AG20443 (cell line): ENCODE data around the gene SNRNP200.
A peak's percentile ranks its signal among the peaks of the same experiment; 100 is the strongest.

Experiments
- DNase-seq: peaks from one replicate; pipeline ENCODE4 v3.0.0; 2012; ENCODE audit warnings: low spot score, mixed read lengths

The SNRNP200 gene

GRCh38 chr2:96251721-96252292, 53.5 kb downstream of the SNRNP200 start:
- peak; percentile 94 for DNase-seq

DNA sequence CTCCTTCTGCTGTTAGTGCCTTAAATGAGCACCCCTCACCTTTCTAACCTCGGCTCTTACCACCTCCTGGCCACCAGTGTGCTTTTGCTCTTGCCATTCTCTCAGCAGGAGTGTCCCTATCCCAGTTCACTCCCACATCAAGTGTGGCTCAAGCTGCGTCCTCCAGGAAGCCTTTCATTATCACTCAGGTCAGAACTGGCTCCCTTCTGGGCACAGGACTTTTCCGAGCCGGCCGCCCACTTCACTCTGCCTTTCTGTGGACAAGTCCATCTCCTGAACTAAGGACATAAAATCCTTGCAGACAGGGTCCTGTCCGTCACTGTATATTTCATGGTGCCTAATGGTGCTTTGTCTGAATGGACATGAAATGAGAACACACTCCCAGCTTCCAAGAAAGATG, 55.2 kb downstream of the SNRNP200 start:
- no peak for DNase-seq

- DNase-seq = peak; percentile 89
These were observed 55.7 kb downstream of the SNRNP200 start for GRCh38 chr2:96249654-96250053.

DNA sequence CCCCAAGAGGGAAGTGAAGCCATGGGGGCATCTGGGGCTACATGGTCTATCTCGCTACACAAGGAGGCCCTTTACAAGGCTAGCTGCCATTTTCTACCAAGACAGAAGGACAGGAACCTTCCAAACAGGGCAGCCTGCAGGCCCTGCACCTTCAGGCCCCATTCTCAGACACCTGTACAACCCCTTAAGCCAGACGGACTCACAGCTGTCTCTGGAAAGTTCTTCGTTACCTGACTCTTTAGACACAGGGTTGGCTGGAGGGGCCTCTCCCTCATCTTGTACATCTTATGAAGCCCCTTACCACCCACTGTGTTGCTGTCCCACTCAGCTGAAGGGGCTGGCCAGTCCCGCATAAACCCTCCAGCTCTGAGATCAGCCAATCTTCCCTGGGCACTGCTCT, 56.7 kb downstream of the SNRNP200 start:
- no peak for DNase-seq

DNA sequence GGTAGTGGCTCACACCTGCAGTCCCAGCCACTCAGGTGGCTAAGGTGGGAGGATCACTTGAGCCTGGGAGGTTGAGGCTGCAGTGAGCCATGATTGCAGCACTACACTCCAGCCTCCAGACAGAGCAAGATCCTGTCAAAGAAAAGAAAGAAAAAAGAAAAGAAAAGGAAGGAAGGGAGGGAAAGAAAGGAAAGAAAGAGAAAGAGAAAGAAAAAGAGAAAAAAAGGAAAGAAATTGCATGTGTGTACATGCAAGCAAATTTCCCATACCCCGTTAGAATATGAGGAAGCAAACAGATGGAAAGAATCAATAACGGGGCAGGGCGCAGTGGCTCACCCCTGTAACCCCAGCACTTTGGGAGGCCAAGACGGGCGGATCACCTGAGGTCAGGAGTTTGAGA, 57.5 kb downstream of the SNRNP200 start:
- no peak for DNase-seq

DNA sequence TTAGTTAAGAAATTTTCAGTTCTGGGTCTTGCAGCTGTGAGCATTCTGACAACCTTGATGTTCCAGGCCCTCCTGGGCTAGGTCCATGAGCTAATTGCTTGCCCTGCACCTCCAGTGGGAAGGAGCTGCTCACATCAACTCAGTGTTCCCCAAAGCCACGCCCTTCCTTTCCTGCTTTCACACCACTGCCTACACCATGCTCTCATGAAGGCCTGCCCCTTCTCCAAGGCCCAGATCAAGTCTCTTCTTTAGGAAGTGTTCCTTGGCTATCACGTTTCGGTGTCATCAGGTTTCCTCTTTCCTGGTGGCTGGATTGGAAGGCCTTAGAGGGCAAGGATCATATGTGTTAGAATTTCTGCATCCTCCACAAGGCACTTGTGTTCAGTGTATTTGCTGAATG, 58.3 kb downstream of the SNRNP200 start:
- DNase-seq = no peak

DNA sequence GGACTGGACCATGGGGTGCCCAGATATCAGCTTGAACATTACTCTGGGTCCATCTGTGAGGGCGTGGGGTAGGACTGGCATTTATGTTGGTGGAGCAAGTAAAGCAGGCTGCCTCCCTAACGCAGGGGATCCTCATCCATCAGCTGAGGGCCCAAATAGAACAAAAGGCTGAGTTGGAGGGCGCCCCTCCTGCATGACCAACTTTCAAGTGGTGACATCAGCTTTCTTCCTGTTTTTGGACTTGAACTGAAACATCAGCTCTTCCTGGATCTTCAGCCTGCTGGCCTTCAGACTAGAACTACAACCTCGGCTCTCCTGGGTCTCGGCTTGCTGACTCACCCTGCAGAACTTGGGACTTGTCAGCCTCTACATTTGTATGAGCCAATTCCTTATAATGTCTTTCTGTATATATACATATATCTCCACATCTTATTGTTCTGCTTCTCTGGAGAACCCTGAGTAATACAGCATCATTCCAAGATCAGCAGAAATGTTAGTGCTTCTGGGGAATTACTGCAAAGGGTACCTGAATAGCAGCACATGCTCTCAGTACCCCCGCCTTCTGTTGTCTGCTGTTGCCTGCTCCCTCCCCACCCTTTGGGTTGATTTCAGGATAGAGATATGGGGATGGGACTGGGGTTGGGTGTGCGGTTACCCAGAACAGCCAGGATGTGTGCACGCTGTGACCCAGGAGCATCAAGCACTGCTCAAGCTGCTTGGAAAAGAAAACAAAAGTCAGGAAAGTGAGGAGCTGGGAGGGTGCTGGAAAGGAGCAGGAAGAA, 59.5 kb downstream of the SNRNP200 start:
- DNase-seq = no peak

DNA sequence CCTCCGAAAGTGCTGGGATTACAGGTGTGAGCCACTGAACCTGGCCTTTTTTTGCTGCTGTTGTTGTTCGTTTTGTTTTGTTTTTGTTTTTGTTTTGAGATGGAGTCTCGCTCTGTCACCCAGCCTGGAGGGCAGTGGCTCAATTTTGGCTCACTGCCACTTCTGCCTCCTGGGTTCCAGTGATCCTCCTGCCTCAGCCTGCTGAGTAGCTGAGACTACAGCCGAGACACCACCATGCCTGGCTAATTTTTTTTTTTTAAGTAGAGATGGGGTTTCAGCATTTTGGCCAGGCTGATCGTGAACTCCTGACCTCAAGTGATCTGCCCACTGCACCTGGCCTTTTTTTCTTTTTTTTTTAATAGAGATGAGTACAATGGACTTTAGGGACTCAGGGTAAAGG, 61.5 kb downstream of the SNRNP200 start:
- no peak for DNase-seq

- peak; percentile 81 for DNase-seq
These were observed 63.3 kb downstream of the SNRNP200 start for GRCh38 chr2:96241900-96242611.

DNA sequence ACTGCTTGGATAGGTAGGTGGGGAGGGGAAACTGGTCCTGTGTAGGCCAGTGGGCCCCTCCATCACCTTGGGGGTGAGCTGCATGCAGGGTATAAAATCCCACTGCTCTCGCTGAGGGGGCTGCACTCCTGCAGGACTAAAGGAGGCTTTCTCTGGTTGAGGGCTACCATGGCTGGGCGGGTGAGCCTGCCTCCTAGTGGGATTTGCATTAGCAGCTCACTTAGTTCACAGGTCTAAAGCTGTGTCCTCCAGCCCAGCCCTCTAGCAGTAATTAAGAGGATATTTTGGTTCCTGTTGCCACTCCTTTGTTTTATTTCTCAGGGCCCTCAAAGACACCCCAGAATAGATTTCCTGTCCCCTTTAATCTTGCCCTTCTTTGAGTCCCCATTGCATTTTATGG, 64.1 kb downstream of the SNRNP200 start:
- DNase-seq = peak; percentile 1

DNA sequence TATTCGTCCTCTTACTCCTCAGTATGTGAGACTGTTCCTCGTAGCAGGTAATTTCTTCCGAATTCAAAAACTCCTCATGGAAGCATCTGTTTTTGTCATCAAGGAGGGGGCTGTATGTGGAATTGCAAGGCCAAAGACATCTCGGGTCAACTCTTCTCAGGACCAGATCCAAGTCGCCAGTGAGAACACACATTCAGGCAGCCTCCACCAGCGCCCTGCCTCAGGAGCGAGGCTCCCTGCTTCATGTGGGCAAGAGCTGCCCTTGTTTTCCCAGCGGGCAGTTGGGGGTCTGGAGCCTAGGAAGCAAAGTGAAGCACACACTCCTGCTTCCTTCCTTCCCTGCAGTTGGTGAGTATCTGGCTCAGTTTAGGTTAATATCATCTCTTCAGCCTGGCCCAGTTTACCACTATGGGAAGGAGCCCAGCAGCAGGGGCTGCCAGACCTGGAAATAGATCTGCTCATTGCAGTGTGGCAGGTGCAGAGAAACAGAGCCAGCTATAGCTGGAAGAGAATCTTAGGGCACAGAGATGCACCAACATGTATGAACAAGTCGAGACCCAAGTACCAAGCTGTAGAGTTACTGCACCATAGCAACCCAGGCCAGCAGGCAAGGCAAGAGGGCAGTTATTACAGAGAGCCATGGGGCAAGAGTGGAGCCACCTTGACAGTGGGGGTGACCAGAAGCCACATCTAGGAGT, 64.9 kb downstream of the SNRNP200 start:
- DNase-seq = peak; percentile 2

GRCh38 chr2:96239745-96240264, 65.5 kb downstream of the SNRNP200 start:
- DNase-seq = peak; percentile 1

DNA sequence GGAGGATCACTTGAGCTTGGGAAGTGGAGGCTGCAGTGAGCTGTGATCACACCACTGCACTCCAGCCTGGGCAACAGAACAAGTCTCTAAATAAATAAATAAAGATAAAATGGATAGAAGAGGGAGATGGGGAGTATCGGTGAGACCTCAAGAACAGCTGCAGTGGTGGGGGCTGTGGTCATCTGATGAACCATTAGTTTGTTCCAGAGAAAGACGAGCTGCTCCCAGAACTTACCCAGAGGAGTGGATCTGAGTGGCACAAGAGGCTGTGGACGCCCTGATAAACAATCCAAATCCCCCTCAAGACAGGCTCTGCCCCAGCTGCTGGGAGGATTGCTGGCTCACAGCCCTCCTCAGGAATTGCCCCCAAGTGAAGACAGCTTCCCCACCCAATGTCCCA, 66.3 kb downstream of the SNRNP200 start:
- peak; percentile 2 for DNase-seq

GRCh38 chr2:96238266-96238665, 67.1 kb downstream of the SNRNP200 start:
- DNase-seq = no peak

DNA sequence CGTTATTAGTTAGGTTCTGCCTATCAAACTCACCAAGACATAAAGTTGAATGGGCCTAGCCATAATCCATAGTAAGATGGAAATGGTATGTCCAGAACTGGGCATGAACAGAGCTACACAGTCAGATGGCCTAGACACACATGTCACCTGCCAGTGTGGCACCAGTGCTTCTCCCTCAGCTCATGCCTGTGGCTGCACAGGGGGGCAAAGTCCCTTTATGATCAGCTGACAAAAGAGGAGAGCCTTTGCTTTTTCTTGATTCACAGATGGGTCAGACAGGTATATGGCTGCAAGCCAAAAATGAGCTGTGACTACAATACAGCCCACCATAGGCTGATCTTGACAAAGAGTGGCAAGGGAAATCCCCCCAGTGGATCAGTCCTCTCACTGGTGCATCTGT, 68.5 kb downstream of the SNRNP200 start:
- DNase-seq = no peak

DNA sequence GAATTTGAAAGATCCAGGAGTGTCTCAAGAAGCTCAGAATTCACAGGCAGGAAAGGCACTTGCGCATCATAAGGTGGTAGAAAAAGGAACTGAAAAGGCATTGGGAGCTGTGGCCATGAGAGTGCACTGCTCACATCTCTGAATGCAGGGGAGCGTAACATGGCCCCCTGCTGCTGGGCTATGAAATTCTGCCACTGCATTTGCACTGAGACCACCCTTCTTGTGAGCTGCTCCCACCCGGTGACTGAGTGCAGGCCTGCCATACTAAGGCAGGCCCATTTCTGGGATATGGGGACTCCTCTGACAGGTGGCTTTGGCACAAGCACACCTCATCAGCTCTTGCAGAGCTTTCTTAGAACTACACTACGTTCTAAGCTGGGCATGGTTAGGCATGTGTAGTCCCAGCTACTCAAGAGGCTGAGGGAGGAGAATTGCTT, 71.4 kb downstream of the SNRNP200 start:
- DNase-seq = peak; percentile 2

GRCh38 chr2:96233436-96233835, 71.9 kb downstream of the SNRNP200 start:
- DNase-seq = no peak

- peak; percentile 2 for DNase-seq
These were observed 74.0 kb downstream of the SNRNP200 start for GRCh38 chr2:96231316-96231715.

DNA sequence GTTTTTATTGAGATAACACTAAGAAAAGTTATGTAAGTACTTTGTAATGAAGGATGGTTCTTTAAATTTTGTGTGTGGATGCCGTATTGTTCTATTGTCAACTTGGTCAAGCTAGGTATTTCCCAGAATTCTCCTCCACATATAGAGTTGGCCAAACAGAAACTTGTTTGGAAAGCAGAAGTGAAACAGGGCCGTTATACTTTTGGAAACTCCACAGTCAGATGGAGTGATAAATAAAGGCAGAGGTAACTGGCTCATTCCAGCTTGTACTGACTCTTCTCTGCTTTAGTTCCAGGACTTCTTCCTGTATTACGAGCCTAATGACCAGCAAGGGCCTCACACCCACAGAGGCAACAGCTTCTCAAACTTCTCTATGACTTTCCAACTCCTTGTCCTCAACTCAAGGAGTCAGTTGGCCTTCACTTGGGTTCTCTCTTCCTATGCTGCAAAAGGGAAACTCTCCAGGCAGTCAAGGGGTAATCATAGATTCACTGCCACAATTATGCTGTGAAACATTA, 80.3 kb downstream of the SNRNP200 start:
- no peak for DNase-seq
